NCI-H1417 treated with DMSO at 0.1 percent for 48 hours (cell line): ENCODE data around the gene MAN2C1.
"Not testable (repeated sequence)": the region's sequence is repeated elsewhere in the genome, so short reads cannot be mapped to it uniquely, and the experiment has no call there.

Experiments used
- DNase-seq: peaks from one replicate; lab custom pipeline; 2025; lab: John Stamatoyannopoulos, UW

Gene MAN2C1

DNA sequence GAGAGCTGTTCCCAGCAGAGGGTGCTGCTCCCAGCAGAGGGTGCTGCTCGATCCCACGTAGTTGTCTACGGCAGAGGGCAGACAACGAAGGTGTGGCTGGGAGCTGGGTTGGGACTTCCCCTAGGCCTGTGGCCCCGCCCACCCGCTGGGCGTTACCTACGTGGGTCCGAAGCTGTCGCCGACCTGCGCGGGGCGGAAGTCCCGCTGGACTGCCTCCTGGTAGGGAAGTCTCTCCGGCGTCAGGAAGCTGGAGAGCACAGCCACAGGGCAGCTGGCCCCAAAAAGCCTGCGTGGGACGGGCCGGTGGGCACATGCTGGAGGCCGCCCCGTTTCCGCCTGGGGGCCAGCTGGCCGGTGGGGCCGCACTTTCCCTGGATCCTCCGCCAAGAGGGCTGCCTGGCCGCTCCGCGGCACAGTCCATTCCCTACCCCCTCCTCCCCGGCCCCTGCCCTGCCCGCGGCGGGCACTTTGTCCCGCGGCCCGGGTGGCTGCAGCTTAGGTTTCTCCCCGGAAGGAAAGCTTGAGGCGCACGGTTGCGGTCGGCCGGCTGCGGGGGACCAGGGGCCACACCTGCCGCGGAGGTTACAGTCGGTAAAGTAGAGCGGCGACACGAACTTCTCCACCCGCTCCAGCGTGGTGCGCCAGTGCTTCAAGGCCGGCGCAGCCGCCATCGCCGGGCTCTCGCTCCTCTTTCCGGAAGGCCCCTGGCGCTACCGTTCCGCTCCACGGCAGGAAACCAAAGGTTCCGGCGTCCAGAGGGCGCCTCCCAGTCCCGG, at the start of gene MAN2C1:
Gene MAN2C1 (minus strand): TSS at position 695 of the 776 bp plus-strand sequence. CDS start 24 bp downstream, at position 671.
- peak; percentile 73 for DNase-seq

DNA sequence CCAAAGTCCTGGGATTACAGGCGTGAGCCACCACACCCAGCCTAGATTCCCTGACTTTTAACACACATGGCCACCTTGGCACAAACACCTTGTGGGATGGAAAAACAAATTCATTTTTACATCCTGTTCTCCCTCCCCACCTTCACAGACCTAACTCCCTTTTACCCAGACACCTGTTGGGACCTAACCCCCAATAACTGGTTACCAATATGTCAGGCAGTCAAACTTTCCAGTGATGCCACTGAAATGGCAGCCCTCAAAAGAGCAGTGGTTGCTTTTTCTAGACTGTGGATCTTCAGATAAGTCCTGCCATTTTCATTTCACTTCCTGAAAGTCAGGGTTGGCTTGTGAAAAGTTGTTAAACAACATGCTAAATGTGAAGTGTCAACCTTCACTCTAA, 48.2 kb upstream of the MAN2C1 start:
- DNase-seq = no peak

DNA sequence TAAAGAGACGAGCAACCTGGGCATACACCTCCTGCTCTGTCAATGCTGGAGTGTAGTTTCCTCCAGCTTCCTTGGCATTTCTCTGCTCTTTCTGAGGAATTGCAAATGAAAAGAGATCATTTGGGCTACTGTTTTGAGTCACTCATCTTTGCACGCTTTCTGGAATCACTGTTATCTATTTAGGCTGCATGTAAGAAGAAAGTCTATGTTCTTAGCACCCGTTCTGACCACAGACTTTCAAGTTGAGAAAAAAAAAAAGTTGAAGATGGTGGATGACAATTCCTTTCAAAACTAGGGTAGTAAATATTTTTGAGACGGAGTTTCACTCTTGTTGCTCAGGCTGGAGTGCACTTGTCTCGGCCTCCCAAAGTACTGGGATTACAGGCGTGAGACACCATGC, 41.8 kb upstream of the MAN2C1 start:
- no peak for DNase-seq

DNA sequence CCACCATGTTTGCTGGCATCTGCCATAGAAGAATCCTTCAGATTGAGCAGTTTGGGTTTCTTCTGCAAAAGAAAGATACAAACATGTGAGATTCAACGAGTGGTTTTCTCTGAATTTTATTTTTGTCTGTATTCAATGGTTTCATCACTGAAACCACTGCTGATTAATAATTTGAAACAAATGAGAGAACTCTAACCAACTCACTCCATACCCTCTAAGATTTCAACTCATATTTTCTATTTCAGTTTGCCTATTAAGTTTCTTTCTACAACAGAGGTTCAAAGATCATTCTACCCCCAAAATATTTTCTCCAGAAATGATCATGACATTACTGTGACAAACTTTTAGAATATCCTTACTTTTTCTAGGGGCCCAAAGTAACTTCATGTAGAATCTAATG, 38.7 kb upstream of the MAN2C1 start:
- DNase-seq = no peak

DNA sequence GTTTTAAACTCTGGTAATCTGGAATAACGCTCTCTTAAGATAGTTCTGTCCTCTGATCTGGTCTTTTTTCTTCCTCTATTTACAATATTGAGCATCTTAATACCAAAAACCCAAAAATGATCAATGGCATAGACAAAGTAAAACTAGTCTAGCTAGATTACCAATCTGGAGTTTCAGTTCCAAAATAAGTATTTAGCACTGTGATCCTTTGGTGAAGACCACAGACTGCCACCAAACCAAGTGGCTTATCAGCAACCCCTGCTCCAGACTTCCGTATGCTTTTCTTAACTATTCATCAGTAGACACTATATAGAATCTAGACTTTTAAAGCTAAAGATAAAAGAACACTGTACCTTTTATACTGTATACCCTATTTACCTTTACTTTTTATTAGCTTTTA, 35.5 kb upstream of the MAN2C1 start:
- DNase-seq = no peak

DNA sequence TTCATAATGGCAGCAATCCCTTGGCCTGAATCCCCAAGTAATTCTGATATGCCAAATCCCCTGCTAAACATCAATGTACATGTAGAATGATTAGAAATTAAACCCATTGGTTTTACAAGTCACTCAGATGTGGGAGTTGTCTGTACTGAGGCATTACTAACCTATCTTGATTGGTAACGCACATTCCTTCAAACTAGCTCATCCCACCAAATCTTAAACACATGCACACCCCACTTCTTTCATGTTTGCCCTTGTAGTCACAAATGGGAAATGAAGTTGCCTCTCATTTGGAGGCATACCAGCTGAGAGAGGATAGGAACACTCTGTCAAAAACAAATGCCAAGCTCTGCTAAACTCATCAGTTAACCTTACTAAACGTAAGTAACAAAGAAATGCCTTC, 29.1 kb upstream of the MAN2C1 start:
- DNase-seq = no peak

DNA sequence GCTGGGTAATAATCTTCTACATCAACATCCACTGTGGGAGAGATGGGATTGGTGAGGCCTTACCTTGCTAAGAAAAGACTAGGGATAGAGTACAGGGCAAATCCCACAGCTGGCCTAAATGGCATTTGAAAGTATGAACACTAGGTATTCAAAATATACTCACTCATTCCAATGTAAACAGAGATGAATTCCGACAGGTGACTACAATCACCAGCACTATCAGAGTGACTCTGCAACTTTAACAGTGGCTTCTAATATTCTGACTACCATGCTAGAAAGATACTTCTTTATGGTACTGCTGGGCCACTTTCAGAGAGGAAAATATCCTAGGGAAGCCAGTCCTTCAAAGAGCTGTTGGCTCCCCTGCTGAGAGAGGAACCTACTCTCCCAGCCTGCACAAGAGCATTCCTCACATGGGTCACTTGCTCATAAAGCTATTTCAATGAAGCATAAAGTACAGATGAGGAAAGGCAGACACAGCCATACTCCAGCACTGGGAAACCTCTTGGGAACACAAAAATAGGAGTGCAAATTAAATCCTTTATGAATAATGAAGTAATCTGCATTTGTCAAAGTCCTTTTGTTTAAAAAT, 21.5 kb upstream of the MAN2C1 start:
- DNase-seq = no peak

DNA sequence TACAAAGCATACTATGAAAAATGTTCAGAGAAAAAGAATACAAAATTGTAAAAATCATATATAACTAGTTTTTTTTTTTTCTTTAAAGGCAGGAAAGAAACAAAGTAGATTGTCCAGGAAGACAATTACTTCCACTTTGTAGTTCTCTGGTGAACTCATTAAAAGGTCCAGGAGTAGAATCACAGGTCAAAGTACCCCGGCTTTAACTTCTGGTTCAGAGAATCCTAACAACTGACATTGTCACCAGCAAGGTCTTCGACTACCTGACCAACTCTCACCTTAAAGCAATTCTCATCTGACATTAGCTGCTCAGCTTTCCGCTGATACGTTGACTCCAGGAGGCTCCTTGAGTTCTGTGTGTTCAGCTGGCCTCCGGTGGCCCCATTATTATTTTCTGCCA, 15.6 kb upstream of the MAN2C1 start:
- not testable (repeated sequence) for DNase-seq

DNA sequence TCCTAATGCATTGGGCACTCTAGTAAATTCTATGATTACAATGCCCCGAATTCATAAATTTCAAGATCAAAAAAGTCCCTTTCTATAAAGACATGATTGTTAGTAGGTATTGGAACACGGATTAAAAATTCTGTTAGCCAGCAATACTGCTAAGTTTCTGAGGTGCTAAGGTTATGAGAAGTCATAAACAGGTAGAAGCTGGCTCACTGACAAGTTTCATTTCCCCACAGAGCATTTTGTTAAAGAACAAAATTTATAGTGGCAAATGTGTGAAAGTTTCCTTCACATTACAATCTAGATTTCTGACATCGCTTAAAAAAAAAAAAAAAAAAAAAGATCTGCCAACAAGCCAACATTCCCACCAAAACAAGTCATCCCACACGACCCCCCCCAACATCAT, 12.4 kb upstream of the MAN2C1 start:
- DNase-seq = no peak

DNA sequence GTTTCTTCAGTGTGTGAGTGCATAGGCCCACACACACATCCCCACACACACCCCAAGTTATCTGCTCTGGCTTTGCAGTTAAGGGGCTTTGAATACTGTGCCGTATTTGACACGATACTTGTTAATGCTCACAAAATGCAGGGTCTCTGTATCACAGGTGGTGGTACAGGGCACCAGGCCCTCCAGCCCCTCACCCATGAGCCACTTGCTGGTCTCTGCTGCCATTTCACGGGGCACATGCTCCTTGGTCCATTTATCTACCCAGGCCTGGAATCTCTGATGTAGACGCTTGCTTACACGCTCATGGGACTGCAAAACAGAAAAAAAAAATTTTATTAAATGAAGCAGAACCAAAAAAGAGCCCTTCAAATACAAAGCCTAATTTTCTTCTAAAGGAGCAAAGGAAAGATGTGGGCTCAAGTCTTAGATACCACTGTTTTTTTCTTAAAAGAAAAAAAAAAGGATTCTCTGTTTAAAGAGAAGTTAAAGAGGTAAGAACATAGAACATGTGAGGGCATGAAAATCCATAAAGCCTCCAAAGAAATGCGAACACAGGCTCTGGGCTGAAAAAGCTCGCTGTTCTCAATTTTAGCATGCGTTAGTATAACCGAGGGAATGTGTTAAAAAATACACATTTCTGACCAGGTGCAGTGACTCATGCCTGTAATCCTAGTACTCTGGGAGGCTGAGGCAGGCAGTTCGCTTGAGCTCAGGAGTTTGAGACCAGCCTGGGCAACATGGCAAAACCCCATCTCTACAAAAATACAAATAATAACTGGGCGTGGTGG, 3.7 kb upstream of the MAN2C1 start:
- DNase-seq = no peak

DNA sequence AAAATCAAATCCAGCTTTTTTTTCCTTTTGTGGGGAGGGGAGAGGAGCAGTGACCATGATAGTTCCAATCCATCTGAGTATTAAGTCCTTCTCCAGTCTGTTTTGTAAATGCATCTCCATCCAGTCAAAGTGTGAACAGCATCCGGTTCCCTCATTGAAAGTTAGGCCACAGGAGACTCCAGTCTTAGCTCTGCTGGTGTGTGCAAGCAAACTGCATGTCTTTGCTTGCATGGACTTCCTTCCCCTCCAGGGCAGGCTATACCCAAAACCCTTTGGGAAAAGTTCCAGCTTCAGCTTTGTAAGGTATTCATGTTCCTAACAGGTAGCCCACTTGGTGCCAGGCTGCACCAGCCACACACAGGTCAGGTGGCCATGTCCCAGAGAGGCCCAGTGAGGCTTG, 3.1 kb upstream of the MAN2C1 start:
- DNase-seq = no peak

DNA sequence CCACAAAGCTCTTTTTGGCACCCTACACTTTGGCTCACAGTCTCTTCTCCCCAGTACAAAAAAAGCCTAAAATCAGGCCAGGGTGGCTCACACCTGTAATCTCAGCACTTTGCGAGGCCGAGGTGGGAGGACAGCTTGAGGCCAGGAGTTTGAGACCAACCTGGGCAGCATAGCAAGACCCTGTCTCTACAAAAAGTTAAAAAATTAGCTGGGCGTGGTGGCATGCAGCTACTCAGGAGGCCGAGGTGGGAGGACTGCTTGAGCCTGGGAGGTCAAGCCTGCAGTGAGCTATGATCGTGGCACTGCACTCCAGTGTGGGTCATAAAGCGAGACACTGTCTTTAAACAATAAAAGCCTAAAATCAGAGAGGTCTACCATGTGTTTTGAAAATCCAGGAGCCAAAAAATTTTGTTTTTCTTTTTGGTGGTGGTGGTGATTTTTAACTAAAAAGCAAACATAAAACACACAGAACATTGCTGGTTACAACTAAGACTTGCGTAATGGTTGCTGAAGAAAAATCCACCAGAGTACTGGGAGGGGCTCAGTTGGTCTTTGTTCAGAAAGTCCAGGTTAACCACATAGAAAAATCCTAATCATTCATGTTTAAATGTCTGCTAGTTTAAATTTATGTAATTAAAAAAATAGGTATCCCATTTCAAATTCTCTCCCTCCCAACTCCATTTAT, 1.6 kb upstream of the MAN2C1 start:
- DNase-seq = no peak

DNA sequence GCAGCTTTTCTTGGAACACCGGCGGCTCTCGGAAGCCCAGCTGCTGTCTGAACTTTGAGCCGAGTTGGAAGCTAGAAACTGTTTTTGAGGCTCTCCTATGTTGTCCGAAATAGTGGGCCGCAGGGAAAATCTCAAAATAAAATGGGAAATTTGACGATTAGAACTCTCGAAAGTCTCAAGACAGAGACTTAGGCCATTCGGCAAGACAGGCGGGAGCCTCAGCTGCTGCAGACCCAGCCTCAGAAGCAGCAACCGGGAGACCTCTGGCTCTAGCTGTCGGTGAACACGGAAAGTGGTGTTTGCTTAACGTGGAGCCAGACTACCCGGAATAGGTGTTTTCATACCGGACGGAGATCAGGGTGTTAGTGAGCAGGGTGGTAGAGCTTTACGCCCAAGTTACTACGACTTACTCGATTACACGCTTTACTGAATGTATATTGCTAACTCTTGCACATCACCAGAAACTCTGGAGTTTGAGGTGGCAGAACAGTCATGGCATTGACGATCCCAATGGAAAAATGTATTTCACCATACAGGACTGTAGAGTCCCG, 357 bp upstream of the MAN2C1 start:
- DNase-seq = no peak

DNA sequence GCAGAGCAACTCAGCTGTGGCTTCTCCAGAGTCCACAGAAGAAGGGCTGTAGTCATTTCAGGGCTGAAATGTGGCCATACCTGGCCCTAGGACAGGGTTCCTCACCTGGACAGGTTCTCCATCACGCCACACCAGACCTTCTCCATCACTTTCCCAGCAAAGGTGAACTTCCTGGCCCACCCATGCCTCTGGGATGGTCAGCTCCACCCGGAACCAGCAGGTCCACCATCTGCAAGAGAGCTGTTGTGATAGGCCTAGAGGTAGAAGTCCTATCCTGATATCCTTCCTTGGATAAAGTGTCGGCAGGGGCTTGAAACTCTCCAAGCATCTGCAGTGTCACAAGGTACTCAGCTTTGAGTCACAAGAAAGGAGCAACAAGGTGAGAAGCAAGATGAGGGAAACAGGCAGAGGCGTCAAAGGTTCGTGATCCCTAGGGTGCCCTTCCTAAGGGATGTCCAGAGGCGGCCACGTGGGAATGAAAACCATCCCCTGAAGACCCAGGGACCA, 948 bp downstream of the MAN2C1 start:
- DNase-seq = no peak

DNA sequence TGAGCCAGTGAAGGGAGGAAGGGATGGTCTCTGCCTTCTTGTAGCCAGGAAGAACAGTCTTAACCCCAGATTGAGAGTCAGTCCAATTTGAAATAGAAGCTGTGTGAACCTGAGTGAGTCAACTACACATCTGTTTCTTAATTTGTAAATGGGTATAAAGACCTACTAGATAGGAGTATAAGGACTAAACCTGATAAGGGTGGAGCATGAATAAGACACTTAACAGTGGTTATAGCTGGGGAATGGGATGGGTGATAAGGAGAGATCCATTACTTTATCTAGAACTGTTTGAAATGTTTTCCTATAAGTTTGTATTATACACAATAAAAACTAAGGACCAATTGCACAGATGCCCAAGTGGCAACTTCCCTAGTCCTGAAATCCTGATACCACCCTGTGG, 1.4 kb downstream of the MAN2C1 start:
- no peak for DNase-seq

DNA sequence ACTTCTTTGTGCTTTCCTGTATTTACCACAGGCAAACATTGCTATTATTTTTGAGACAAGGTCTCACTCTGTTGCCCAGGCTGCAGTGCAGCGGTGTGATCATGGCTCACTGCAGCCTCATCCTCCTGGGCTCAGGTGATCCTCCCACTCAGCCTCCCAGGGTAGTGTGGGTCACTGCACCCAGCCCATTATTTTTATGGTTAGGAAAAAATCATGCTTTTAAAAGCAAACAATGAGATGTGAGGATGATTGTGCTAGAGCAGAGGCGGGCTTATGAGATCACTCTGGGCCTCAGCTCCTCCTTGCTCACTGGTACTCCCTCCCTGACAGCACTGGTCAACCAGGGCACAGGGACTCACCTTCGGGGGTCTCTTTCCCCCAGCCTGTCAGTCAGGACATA, 2.2 kb downstream of the MAN2C1 start:
- DNase-seq = no peak

DNA sequence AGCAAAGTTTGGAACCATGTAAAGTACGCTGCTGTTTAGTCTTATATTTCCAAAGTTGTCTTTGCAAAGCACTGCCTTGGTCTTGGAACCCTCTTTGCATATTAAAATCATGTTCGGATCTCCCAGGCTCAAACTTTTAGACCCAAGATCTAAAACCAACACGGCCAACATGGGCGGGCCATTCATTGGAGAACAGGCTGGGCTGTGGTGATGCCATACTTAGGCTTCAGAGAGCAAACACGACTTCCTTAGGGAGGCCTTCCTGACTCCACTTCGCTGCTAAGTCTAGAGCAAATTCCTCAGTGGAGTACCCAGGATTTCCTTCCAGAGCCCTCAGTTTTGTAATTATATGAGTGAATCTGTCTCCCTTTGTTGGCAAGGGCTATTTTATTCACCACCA, 3.5 kb downstream of the MAN2C1 start:
- no peak for DNase-seq

DNA sequence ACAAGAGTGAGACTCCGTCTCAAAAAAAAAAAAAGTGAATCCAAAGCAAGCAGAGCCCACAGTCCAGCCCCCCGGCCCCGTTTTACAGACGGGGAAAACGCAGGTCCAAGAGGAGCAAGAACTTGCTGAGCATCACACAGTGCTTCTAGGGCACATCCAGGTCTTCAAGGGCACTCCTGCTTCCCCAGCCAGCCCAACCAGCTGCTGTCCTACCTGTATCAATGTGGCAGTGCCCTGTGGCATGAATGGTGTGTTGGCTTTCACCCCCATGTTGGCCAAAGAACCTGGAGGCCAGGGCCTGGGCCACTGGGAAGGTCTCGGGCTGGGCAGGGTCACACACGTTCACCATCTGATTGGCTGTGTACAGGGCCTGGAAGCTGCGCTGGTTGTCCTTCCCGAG, 4.6 kb downstream of the MAN2C1 start:
- DNase-seq = no peak

DNA sequence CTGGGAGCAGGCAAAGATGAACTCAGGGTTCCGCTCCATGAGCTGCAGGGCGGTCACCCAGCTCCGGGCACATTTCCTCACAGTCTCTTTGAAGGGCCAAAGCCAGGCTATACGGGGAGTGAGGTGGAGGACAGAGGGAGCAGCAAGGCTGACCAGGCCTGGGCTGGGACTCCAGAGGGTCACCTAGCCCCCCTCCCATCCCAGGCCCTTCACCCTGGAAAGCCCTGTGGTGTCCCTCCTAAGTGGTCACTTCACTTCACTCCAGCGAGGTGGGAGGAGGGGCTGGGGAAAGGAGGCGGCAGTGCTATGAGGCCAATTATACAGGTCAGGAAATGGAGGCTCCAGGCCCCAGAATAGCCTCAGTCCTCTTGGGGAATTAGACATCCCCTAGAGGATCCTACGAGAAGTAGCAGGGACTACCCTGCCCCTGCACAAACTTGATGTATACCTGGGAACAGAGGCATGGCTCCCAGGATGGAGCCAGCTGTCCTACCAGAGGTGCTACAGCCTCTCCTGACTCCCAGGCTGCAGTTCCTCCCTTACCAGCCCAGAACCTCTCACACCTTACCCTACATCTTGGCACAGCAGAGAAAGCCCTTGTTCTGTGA, 5.7 kb downstream of the MAN2C1 start:
- DNase-seq = no peak

DNA sequence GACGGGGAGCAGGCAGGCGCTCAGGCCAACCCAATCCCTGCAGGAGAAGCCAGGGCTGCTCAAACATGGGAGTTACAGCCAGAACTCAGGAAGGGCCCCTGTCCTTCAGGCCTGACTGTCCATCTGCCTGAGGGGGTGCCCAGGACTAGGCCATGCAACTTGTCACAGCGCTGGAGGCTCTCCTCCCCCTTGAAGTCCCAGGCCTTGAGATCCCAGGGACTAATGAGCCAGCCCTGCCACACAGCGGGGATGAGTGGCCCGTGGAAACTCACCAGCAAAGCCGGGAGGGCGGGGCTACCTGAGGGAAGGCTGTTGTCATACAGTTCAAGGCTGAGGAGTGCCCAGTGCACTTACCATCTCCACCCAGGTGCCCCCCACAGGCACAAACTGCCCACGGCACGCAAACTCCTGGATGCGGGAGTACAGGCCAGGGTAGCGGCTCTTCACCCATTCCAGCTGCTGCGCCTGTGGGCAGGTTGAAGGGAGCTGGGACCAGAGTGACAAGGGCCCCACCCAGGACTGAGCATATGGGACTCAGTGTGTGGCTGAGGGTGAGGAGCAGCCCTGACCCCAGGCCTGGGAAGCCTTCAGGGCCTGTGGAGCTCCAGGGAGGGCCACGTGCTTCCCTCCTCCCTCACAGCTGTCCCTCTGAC, 6.3 kb downstream of the MAN2C1 start:
- DNase-seq = no peak

DNA sequence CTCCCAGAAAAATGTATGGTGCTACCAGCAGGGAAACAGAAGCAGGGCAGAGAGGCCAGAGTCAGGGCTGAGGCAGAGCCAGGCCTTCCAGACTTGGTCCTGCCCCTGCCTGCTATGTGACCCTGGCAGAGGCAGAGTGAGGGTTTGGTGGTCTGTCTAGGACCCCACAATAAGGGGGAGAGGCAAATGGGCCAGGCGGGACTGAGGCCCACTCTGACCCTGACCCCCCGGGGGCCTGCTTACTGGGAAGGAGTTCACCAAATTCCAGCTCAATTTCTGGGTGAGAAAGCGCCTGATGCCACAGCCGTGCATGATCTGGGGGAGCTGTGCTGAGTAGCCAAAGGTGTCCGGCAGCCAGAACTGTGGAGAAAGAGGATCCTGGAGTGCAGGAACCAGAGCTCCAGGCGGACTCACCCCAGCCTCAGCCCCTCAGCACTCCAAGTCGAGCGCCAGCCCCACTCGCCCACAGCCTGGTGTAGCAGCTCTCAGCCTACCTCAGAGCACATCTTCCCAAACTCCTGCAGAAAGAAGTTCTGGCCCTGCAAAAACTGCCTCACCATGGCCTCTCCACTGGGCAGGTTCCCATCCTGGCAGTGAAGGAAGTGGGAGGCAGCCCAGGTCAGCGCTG, 6.9 kb downstream of the MAN2C1 start:
- no peak for DNase-seq
